ENCODE data around the gene SPTBN5.

Gene SPTBN5

DNA sequence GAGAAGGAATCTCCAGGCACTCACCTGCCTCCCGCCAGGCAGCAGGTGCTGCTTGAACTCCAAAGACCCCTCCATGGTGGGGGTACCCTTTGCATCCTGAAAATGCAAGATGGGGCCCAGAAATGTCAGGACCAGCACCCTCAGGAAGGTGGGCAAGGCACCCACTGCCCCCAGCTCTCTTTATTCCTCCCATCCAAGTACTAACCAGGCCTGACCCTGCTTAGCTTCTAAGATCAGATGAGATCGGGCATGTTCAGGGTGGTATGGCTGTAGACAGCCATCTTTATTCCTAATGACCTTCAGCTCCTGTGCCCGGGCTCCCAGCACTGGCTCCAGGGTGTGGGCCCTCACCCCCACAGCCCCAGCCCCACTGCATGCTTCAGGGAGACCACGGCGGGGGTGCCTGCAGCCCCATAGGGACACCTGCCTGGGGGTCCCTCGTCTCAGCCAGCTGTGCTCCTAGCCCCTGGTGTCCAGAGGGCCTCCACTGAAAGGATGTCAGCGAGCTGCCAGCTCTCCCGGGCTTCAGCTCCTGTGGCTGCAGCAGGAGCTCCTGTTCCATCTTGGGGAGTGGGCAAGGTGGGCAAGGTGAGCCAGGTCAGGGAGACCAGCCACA, 42.0 kb downstream of the SPTBN5 start:
- no peak for TF ChIP-seq EZH2phosphoT487 (IDR thresholded peaks at IDR 0.05; ENCODE audit: borderline replicate concordance, low read length)
- TF ChIP-seq, protein P1, sequence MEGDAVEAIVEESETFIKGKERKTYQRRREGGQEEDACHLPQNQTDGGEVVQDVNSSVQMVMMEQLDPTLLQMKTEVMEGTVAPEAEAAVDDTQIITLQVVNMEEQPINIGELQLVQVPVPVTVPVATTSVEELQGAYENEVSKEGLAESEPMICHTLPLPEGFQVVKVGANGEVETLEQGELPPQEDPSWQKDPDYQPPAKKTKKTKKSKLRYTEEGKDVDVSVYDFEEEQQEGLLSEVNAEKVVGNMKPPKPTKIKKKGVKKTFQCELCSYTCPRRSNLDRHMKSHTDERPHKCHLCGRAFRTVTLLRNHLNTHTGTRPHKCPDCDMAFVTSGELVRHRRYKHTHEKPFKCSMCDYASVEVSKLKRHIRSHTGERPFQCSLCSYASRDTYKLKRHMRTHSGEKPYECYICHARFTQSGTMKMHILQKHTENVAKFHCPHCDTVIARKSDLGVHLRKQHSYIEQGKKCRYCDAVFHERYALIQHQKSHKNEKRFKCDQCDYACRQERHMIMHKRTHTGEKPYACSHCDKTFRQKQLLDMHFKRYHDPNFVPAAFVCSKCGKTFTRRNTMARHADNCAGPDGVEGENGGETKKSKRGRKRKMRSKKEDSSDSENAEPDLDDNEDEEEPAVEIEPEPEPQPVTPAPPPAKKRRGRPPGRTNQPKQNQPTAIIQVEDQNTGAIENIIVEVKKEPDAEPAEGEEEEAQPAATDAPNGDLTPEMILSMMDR (IDR thresholded peaks at IDR 0.05; ENCODE audit: low read depth, low read length, poor library complexity, severe bottlenecking), result no peak
- no peak overlapping the region for H3K27ac ChIP-seq (ENCODE audit: low read depth, low read length)
- no peaks in the 10 kb centered on the region for H3K27me3 ChIP-seq (ENCODE audit: control insufficient read depth, low read length)

DNA sequence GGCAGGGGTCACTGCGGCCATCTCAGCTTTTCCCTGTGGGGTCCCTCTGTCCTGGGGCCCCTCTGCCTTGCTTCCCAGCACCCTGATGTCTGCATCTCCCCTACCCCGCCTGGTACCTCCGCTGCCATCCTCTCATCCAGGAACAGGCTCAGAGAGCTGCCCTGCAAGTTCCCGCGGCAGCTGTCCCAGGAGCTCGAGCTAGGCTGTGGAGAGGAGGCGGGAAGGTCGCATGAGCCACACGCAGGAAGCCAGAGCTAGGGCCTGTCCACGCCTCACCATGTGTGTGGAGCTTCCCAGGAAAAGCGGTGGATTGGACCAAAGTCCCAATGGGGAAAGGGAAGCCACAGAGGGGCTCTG, 42.7 kb downstream of the SPTBN5 start:
- H4K20me1 ChIP-seq (ENCODE audit: control insufficient read depth, insufficient read depth, low read depth, low read length), result no peaks in the 10 kb centered on the region
- H3K27ac ChIP-seq (ENCODE audit: low read depth, low read length), result no peak overlapping the region
- no peak overlapping the region for H3K4me3 ChIP-seq (ENCODE audit: low read length)
- H3K9me2 ChIP-seq (replicated peaks; ENCODE audit: control insufficient read depth, low read length), result no peaks in the 10 kb centered on the region
- H3K36me3 ChIP-seq (ENCODE audit: control insufficient read depth, low read length), result no peaks in the 10 kb centered on the region
- no peaks in the 10 kb centered on the region for H3K79me2 ChIP-seq (ENCODE audit: control insufficient read depth, low read length)
- H3K4me1 ChIP-seq (ENCODE audit: control insufficient read depth, low read length), result no peaks in the 10 kb centered on the region
- TF ChIP-seq, protein P1 (IDR thresholded peaks at IDR 0.05; ENCODE audit: low read depth, low read length, poor library complexity, severe bottlenecking), result no peak
- no peak for TF ChIP-seq EZH2phosphoT487 (IDR thresholded peaks at IDR 0.05; ENCODE audit: borderline replicate concordance, low read length)
- no peaks in the 10 kb centered on the region for H3K9me3 ChIP-seq (ENCODE audit: control insufficient read depth, insufficient read depth, low read length)
- H3K27me3 ChIP-seq (ENCODE audit: control insufficient read depth, low read length), result no peaks in the 10 kb centered on the region
- no peak overlapping the region for H3K4me2 ChIP-seq (ENCODE audit: low read length)
- H3F3A ChIP-seq (ENCODE audit: control insufficient read depth, insufficient read depth), result no peaks in the 10 kb centered on the region

More for the DNA sequence above, 42.0 kb downstream of the SPTBN5 start:
- Histone ChIP-seq H3K4me3 (ENCODE audit: low read length) (no peak overlapping the region), H3K36me3 (ENCODE audit: control insufficient read depth, low read length) (no peaks in the 10 kb centered on the region), H3F3A (ENCODE audit: control insufficient read depth, insufficient read depth) (no peaks in the 10 kb centered on the region), H3K4me2 (ENCODE audit: low read length) (no peak overlapping the region), H3K79me2 (ENCODE audit: control insufficient read depth, low read length) (no peaks in the 10 kb centered on the region), H4K20me1 (ENCODE audit: control insufficient read depth, insufficient read depth, low read depth, low read length) (no peaks in the 10 kb centered on the region), H3K9me3 (ENCODE audit: control insufficient read depth, insufficient read depth, low read length) (no peaks in the 10 kb centered on the region), H3K4me1 (ENCODE audit: control insufficient read depth, low read length) (no peaks in the 10 kb centered on the region), H3K9me2 (replicated peaks; ENCODE audit: control insufficient read depth, low read length) (no peaks in the 10 kb centered on the region)

DNA sequence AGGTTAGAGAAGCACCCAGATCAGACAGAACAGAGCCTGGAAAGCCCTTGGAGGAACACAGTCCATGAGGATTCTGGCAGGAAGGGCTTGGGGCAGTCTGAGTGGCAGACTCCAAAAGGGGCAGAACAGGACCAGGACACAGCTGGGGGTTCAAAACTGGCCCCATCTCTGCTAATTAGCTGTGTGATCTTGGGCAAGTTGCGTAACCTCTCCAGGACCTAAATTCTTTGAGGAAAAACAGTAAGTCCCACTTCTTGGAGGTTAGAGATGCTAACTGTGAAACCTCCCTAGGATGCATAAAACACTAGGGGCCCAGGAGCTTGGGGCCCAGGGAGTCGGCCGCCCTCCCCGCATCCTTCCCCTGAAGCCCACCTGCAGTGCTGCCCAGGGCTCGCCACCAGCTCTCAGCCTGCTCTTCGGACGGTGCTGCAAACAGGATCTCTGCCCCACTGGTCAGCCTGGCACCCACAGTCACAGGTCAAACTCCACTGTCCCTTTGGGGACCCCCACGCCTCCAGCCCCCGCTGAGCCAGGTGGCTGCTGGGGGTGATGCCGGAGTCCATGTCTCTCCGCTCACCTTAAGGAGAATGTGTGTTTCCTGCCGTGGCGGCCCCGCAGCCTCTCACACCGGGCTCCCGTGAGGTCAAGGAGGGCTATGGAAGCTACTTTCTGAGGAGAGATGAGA, 43.2 kb downstream of the SPTBN5 start:
- no peak for TF ChIP-seq EZH2phosphoT487 (IDR thresholded peaks at IDR 0.05; ENCODE audit: borderline replicate concordance, low read length)
- TF ChIP-seq, protein P1 (IDR thresholded peaks at IDR 0.05; ENCODE audit: low read depth, low read length, poor library complexity, severe bottlenecking), result no peak
- H3K27ac ChIP-seq (ENCODE audit: low read depth, low read length), result no peak overlapping the region
- H3K79me2 ChIP-seq (ENCODE audit: control insufficient read depth, low read length), result no peaks in the 10 kb centered on the region
- H3K4me3 ChIP-seq (ENCODE audit: low read length), result no peak overlapping the region
- H3K27me3 ChIP-seq (ENCODE audit: control insufficient read depth, low read length), result no peaks in the 10 kb centered on the region
- H3K4me1 ChIP-seq (ENCODE audit: control insufficient read depth, low read length), result no peaks in the 10 kb centered on the region
- H3K36me3 ChIP-seq (ENCODE audit: control insufficient read depth, low read length), result no peaks in the 10 kb centered on the region
- no peaks in the 10 kb centered on the region for H3K9me3 ChIP-seq (ENCODE audit: control insufficient read depth, insufficient read depth, low read length)
- no peaks in the 10 kb centered on the region for H4K20me1 ChIP-seq (ENCODE audit: control insufficient read depth, insufficient read depth, low read depth, low read length)
- no peaks in the 10 kb centered on the region for H3K9me2 ChIP-seq (replicated peaks; ENCODE audit: control insufficient read depth, low read length)
- H3K4me2 ChIP-seq (ENCODE audit: low read length), result no peak overlapping the region
- H3F3A ChIP-seq (ENCODE audit: control insufficient read depth, insufficient read depth), result no peaks in the 10 kb centered on the region

Measured in DOHH2 (cell line).